Large intestine (tissue), 3 donors: ENCODE measurements around the gene HOXA5. TPM values are rescaled to one million over a fixed set of nuclear protein-coding genes. Genes with fewer than 3 reads are reported as not detected.

Experiments
- DNase-seq, 2 donors: peaks; one replicate each; pipeline versions ENCODE4 v3.0.0 to v3.0.0-alpha.2; 2013
- H3K27ac ChIP-seq: one replicate; pipeline ENCODE4 v1.5.1; 2013; ENCODE audit warnings: low read length
- H3K27me3 ChIP-seq: 2 replicates; pipeline ENCODE4 v1.6.1; 2013; ENCODE audit warnings: low read length; ENCODE audit not compliant: control insufficient read depth, insufficient read depth
- H3K36me3 ChIP-seq: 2 replicates; pipeline ENCODE4 v1.6.1; 2013; ENCODE audit warnings: low read length; ENCODE audit not compliant: control insufficient read depth, insufficient read depth
- H3K4me1 ChIP-seq: one replicate; pipeline ENCODE4 v1.6.1; 2013; ENCODE audit warnings: low read length; ENCODE audit not compliant: control insufficient read depth, insufficient read depth
- H3K4me3 ChIP-seq: one replicate; pipeline ENCODE4 v1.5.1; 2013; ENCODE audit warnings: low read length
- H3K9me3 ChIP-seq: one replicate; pipeline ENCODE4 v1.6.1; 2013; ENCODE audit warnings: mild to moderate bottlenecking, low read depth, low read length, moderate library complexity; ENCODE audit not compliant: control insufficient read depth
- WGBS: methylation state at CpG from one replicate; pipeline ENCODE4 v1.1.5; 2013; ENCODE audit warnings: low lambda C conversion rate; ENCODE audit not compliant: insufficient coverage; 5-methylcytosine and 5-hydroxymethylcytosine counted together
- polyA plus RNA-seq: library from polyadenylated mRNA; unstranded; fragments of 120-200 nt; gene quantifications from one replicate; pipeline ENCODE4 v1.2.1, GENCODE V29; 2013

HOXA5 gene
- polyA plus RNA-seq, 1 donor: 30.3 TPM

DNA sequence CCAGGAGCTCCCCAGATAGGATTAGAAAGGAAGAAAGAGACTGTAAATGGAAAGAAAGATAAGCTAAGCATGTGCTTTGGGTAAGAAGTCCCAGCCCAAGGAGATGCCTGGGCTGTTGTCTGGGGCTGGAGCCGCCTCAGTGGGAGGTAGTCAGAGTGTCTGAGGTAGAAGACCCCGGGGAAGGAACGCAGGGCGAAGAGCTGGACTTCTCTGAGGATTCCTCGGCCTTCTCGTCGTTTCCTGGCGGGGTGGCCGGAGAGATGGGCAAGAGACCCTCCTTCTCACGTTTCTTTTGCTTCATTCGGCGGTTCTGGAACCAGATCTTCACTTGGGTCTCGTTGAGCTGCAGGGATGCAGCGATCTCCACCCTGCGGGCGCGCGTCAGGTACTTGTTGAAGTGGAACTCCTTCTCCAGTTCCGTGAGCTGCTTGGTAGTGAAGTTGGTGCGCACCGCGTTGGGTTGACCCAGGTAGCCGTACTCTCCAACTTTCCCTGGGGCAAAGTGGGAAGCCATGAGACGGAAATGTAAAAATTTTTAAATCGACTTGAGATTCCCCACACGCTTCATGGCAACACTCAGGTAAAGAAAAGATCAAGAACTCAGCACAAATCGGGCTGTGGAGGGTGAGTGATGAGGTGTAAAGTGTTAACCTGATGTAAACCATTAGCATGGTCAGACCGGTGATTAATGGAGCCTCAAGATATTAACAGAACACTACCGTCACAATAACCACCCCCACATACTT is 49.0 kb downstream of the HOXA5 start:
- H3K36me3 ChIP-seq: no peaks in the 10 kb centered on the region
- H3K27me3 ChIP-seq: peaks cover 39% of the 10 kb centered on the region
- H3K4me1 ChIP-seq: peaks cover 14% of the 10 kb centered on the region
- no peak for DNase-seq
- WGBS: 80% methylated on average over 1 of the region's 29 CpGs
- H3K4me3 ChIP-seq: no peak overlapping the region
- H3K9me3 ChIP-seq: peaks cover 2% of the 10 kb centered on the region
- H3K27ac ChIP-seq: no peak overlapping the region

GRCh38 chr7:27093184-27093895 is 50.1 kb downstream of the HOXA5 start:
- no peak overlapping the region for H3K4me3 ChIP-seq
- H3K4me1 ChIP-seq: peaks cover 11% of the 10 kb centered on the region
- no peak overlapping the region for H3K27ac ChIP-seq
- H3K27me3 ChIP-seq: peaks cover 40% of the 10 kb centered on the region
- no CpG with 5 or more reads among the region's 6 CpGs for WGBS
- H3K36me3 ChIP-seq: no peaks in the 10 kb centered on the region
- H3K9me3 ChIP-seq: peaks cover 1% of the 10 kb centered on the region
- DNase-seq: no peak

DNA sequence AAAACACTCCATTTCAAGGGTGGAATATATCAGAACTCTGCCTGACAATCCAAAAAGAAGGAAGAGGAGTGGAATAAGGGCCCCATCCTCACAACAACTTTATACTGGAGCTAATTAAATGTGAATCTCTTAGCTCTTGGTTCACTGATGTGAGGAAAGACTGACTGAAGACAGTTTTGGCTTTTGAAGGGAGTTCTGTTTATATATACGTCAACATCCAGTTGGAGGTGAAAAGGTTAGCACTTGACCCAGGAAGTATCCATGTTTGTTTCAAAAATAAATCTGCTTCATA is 50.7 kb downstream of the HOXA5 start:
- DNase-seq: no peak
- H3K4me3 ChIP-seq: no peak overlapping the region
- no peaks in the 10 kb centered on the region for H3K36me3 ChIP-seq
- no peak overlapping the region for H3K27ac ChIP-seq
- peaks cover 41% of the 10 kb centered on the region for H3K27me3 ChIP-seq
- WGBS: no CpG with 5 or more reads among the region's 1 CpG
- peaks cover 7% of the 10 kb centered on the region for H3K9me3 ChIP-seq
- peaks cover 6% of the 10 kb centered on the region for H3K4me1 ChIP-seq

GRCh38 chr7:27091941-27092818 is 51.3 kb downstream of the HOXA5 start:
- no peak for DNase-seq
- WGBS: 82% methylated on average over 2 of the region's 9 CpGs
- Histone ChIP-seq H3K9me3 (peaks cover 9% of the 10 kb centered on the region), H3K27ac (no peak overlapping the region), H3K27me3 (peaks cover 41% of the 10 kb centered on the region), H3K36me3 (no peaks in the 10 kb centered on the region), H3K4me1 (peaks cover 2% of the 10 kb centered on the region), H3K4me3 (no peak overlapping the region)

DNA sequence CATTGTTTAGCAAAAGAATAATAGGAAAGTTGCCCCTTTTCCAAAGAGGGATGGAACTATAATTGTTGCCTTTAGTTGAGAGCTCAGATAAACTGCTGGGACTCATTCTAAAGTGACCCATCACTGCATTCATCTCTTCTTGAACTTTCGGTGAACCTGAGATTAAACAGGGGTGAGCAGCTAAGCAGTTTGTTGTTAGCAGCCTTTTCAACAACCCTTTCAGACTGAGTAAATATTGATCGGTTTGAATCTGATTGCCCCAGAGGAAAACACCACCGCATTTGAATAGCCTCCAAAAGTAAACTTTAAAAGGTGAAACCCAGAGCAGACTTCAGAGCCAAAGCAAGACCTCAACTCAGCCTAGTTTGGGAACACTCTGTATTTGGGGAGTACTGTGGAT is 52.4 kb downstream of the HOXA5 start:
- H3K27ac ChIP-seq: no peak overlapping the region
- no peak for DNase-seq
- no CpG with 5 or more reads among the region's 3 CpGs for WGBS
- H3K27me3 ChIP-seq: peaks cover 38% of the 10 kb centered on the region
- no peaks in the 10 kb centered on the region for H3K36me3 ChIP-seq
- H3K4me3 ChIP-seq: no peak overlapping the region
- H3K9me3 ChIP-seq: peaks cover 9% of the 10 kb centered on the region
- H3K4me1 ChIP-seq: no peaks in the 10 kb centered on the region

Other genes with a start within 250 kb of the HOXA5 start
- gene HOXA1, start 47.7 kb downstream of the HOXA5 start, polyA plus RNA-seq: 1.5 TPM
- 5.5 TPM for gene HOXA2, start 41.0 kb downstream of the HOXA5 start, polyA plus RNA-seq
- 19.7 TPM for gene HOXA4, start 12.9 kb downstream of the HOXA5 start, polyA plus RNA-seq
- gene HOXA6, start 4.1 kb upstream of the HOXA5 start, polyA plus RNA-seq: 4.0 TPM
- gene HOXA3, start 8.9 kb upstream of the HOXA5 start, polyA plus RNA-seq: 19.1 TPM
- gene HOXA7, start 13.0 kb upstream of the HOXA5 start, polyA plus RNA-seq: 2.3 TPM
- gene HOXA9, start 21.9 kb upstream of the HOXA5 start, polyA plus RNA-seq: 0.33 TPM
- 0.12 TPM for gene HOXA10, start 30.6 kb upstream of the HOXA5 start, polyA plus RNA-seq
- gene HOXA11, start 41.6 kb upstream of the HOXA5 start, polyA plus RNA-seq: not detected
- gene HOXA13, start 56.4 kb upstream of the HOXA5 start, polyA plus RNA-seq: not detected
- not detected for gene EVX1, start 99.1 kb upstream of the HOXA5 start, polyA plus RNA-seq